T-cell (primary cell): Measurements from ENCODE around the gene KRTAP10-7. TPM values are rescaled to one million over a fixed set of nuclear protein-coding genes. Genes with fewer than 3 reads are reported as not detected.
"Not testable (repeated sequence)": the region's sequence is repeated elsewhere in the genome, so short reads cannot be mapped to it uniquely, and the experiment has no call there.

ENCODE experiments used
- ATAC-seq, 4 experiments: fragments of 200-7000 bp in 3 of 4; fragments of 150-1000 bp in 1 of 4; cut with Tn5 transposase; replicated peaks in 1 of 4; 1 replicate in 3 of 4; 2 replicates in 1 of 4; pipeline ENCODE4 v1.10.0; 2021; ENCODE audit warnings: moderate library complexity in 3 of 4, mild to moderate bottlenecking in 2 of 4, moderate number of reproducible peaks in 1 of 4
- CTCF ChIA-PET, 2 donors: fragments of 300-600 bp; sonication (Branson Sonifier 250); formaldehyde crosslinking; loops; one replicate each; lab custom pipeline; 2022; ENCODE audit warnings: antibody characterized with exemption in 2 of 2; lab: Charles Lee
- POLR2A ChIA-PET, 2 donors: fragments of 300-600 bp; sonication (Branson Sonifier 250); formaldehyde crosslinking; loops; one replicate each; lab custom pipeline; 2022; ENCODE audit warnings: antibody characterized with exemption in 2 of 2; lab: Charles Lee
- DNase-seq, 35 experiments: peaks; one replicate each; pipeline versions ENCODE4 v3.0.0 to v3.0.0-alpha.2; 2013 to 2023
- H3K27ac ChIP-seq: one replicate; pipeline ENCODE4 v1.5.1; 2013; ENCODE audit warnings: low read length
- H3K27me3 ChIP-seq, 2 experiments: replicated peaks in 1 of 2; 1 replicate in 1 of 2; 2 replicates in 1 of 2; pipeline versions ENCODE4 v1.6.1 to v1.7.0; 2013; ENCODE audit warnings: low read length in 1 of 2, mixed read lengths in 1 of 2; ENCODE audit not compliant: control insufficient read depth in 2 of 2, insufficient read depth in 2 of 2; ENCODE audit errors: extremely low read depth in 1 of 2
- H3K36me3 ChIP-seq, 2 donors: 1 replicate in 1 of 2; 2 replicates in 1 of 2; pipeline versions ENCODE4 v1.6.1 to v1.7.0; 2013; ENCODE audit warnings: low read length in 1 of 2; ENCODE audit not compliant: control insufficient read depth in 2 of 2, insufficient read depth in 1 of 2; ENCODE audit errors: extremely low read depth in 1 of 2
- H3K4me1 ChIP-seq, 2 experiments: 1 replicate in 1 of 2; 2 replicates in 1 of 2; pipeline versions ENCODE4 v1.6.1 to v1.7.0; 2013; ENCODE audit warnings: low read length in 2 of 2, mixed read lengths in 1 of 2; ENCODE audit not compliant: insufficient read depth in 2 of 2, control insufficient read depth in 1 of 2; ENCODE audit errors: extremely low read depth in 1 of 2
- H3K4me3 ChIP-seq, 2 donors: 1 replicate in 1 of 2; 2 replicates in 1 of 2; pipeline versions ENCODE4 v1.5.1 to v1.7.0; 2013; ENCODE audit warnings: mild to moderate bottlenecking in 2 of 2, low read length in 1 of 2, moderate library complexity in 1 of 2; ENCODE audit not compliant: control insufficient read depth in 1 of 2; ENCODE audit errors: extremely low read depth in 1 of 2
- H3K9me3 ChIP-seq: 2 replicates; pipeline ENCODE4 v1.7.0; 2013
- H3K27ac Mint-ChIP-seq, 2 donors: one replicate each; pipeline ENCODE4 v1.8.0; 2020 to 2021; ENCODE audit warnings: mild to moderate bottlenecking in 2 of 2, mixed read lengths in 2 of 2
- H3K27me3 Mint-ChIP-seq, 2 donors: one replicate each; pipeline ENCODE4 v1.8.0; 2021 to 2022; ENCODE audit warnings: mixed read lengths in 2 of 2
- H3K36me3 Mint-ChIP-seq: one replicate; pipeline ENCODE4 v1.8.0; 2021; ENCODE audit warnings: mixed read lengths
- H3K4me1 Mint-ChIP-seq, 3 donors: one replicate each; pipeline ENCODE4 v1.8.0; 2020 to 2022; ENCODE audit warnings: mixed read lengths in 3 of 3, mild to moderate bottlenecking in 1 of 3
- H3K4me3 Mint-ChIP-seq, 3 donors: one replicate each; pipeline ENCODE4 v1.8.0; 2020 to 2022; ENCODE audit warnings: mild to moderate bottlenecking in 3 of 3, mixed read lengths in 3 of 3, moderate library complexity in 3 of 3
- H3K9me3 Mint-ChIP-seq, 3 donors: one replicate each; pipeline ENCODE4 v1.8.0; 2020 to 2022; ENCODE audit warnings: mixed read lengths in 3 of 3
- WGBS: methylation state at CpG from one replicate; pipeline ENCODE4 v1.1.5; 2013; ENCODE audit warnings: missing lambda C conversion rate; ENCODE audit not compliant: insufficient coverage; 5-methylcytosine and 5-hydroxymethylcytosine counted together
- total RNA-seq, 35 experiments: library from RNA in 6 of 35; stranded (reverse) in 6 of 35; fragments of 120-200 nt in 1 of 35; gene quantifications; one replicate each; pipeline versions ENCODE4 v1.2.1 to v1.2.4 and lab custom pipeline; 2013 to 2026

KRTAP10-7 gene
- total RNA-seq, 5 donors from 2014 or later (not counting 1 experiment from before 2014, with no cell fraction given), result not detected

- ChIA-PET POLR2A (no interaction called here), CTCF (interaction anchor here in 1 of 2 donors (0.6 kb wide), 1 partner anchor 1108 kb away, joined by 3 read pairs; no protein-coding TSS in a partner anchor)
- no peak overlapping the region for H3K27ac Mint-ChIP-seq
- no peak for ATAC-seq
- peaks cover 3% of the 10 kb centered on the region for H3K9me3 ChIP-seq
- no peaks in the 10 kb centered on the region for H3K27me3 Mint-ChIP-seq
- H3K27ac ChIP-seq, result no peak overlapping the region
- no peak for DNase-seq
- no peaks in the 10 kb centered on the region for H3K36me3 ChIP-seq
- no peak overlapping the region for H3K4me3 ChIP-seq
- peak overlapping the region in 1 of 3 donors; percentile 17 for H3K4me3 Mint-ChIP-seq
- H3K4me1 Mint-ChIP-seq, result peaks cover 16 to 32% (median 29%) of the 10 kb centered on the region in 3 donors
- no peaks in the 10 kb centered on the region for H3K27me3 ChIP-seq
- peaks cover 9 to 58% of the 10 kb centered on the region in 2 experiments for H3K4me1 ChIP-seq
- peaks cover 28 to 42% (median 34%) of the 10 kb centered on the region in 3 donors for H3K9me3 Mint-ChIP-seq
- 100% methylated on average over 1 of the region's 7 CpGs for WGBS
- H3K36me3 Mint-ChIP-seq, result peaks cover 23% of the 10 kb centered on the region
Observed at GRCh38 chr21:44625756-44626155, 25.4 kb downstream of the KRTAP10-7 start.

- WGBS, result 26% methylated on average over 9 of the region's 10 CpGs
Observed at GRCh38 chr21:44626262-44626661, 25.9 kb downstream of the KRTAP10-7 start.

GRCh38 chr21:44626673-44627143, 26.3 kb downstream of the KRTAP10-7 start, which contains the start of gene KRTAP10-9:
TSS of gene KRTAP10-9 (plus strand) at chr21:44627093. CDS start at chr21:44627172, 79 bp downstream.
- no peak for ATAC-seq
- H3K27ac Mint-ChIP-seq, result peak within 1 kb of the TSS in 1 of 2 donors; percentile 28
- no peak within 1 kb of the TSS for H3K4me3 ChIP-seq
- peak within 1 kb of the TSS in 1 of 3 donors; percentile 17 for H3K4me3 Mint-ChIP-seq
- H3K9me3 Mint-ChIP-seq, result peaks cover 35 to 49% (median 40%) of the 10 kb centered on the region in 3 donors
- DNase-seq, result no peak
- no peaks in the 10 kb centered on the region for H3K27me3 Mint-ChIP-seq
- CTCF ChIA-PET, result no interaction called here
- H3K9me3 ChIP-seq, result peaks cover 4% of the 10 kb centered on the region
- H3K4me1 ChIP-seq, result peaks cover 9 to 58% of the 10 kb centered on the region in 2 experiments
- H3K36me3 Mint-ChIP-seq, result peaks cover 28% of the 10 kb centered on the region
- POLR2A ChIA-PET, result no interaction called here
- H3K27me3 ChIP-seq, result no peaks in the 10 kb centered on the region
- peaks cover 15 to 32% (median 31%) of the 10 kb centered on the region in 3 donors for H3K4me1 Mint-ChIP-seq
- 53% methylated on average over 5 of the region's 7 CpGs for WGBS
- no peak within 1 kb of the TSS for H3K27ac ChIP-seq
- no peaks in the 10 kb centered on the region for H3K36me3 ChIP-seq

More at GRCh38 chr21:44626262-44626661, 25.9 kb downstream of the KRTAP10-7 start:
- H3K4me3 ChIP-seq, result no peak overlapping the region
- no peak overlapping the region for H3K27ac ChIP-seq
- POLR2A ChIA-PET, result no interaction called here
- DNase-seq (peak in 18 of 35 experiments; percentile 10 to 57 (median 22)), ATAC-seq (peak in 1 of 4 experiments; percentile 54)
- peaks cover 4% of the 10 kb centered on the region for H3K9me3 ChIP-seq
- H3K27ac Mint-ChIP-seq, result no peak overlapping the region
- peaks cover 26% of the 10 kb centered on the region for H3K36me3 Mint-ChIP-seq
- no peaks in the 10 kb centered on the region for H3K36me3 ChIP-seq
- peaks cover 9 to 58% of the 10 kb centered on the region in 2 experiments for H3K4me1 ChIP-seq
- H3K27me3 Mint-ChIP-seq, result no peaks in the 10 kb centered on the region
- peaks cover 33 to 45% (median 37%) of the 10 kb centered on the region in 3 donors for H3K9me3 Mint-ChIP-seq
- no peaks in the 10 kb centered on the region for H3K27me3 ChIP-seq
- H3K4me1 Mint-ChIP-seq, result peaks cover 15 to 32% (median 31%) of the 10 kb centered on the region in 3 donors
- CTCF ChIA-PET, result interaction anchor here in 1 of 2 donors (0.6 kb wide), 1 partner anchor 1107 kb away, joined by 3 read pairs; no protein-coding TSS in a partner anchor
- peak overlapping the region in 1 of 3 donors; percentile 17 for H3K4me3 Mint-ChIP-seq

- Mint-ChIP-seq H3K9me3 (peaks cover 38 to 53% (median 43%) of the 10 kb centered on the region in 3 donors), H3K36me3 (peaks cover 32% of the 10 kb centered on the region), H3K27ac (peak overlapping the region in 1 of 2 donors; percentile 28), H3K4me1 (peaks cover 15 to 32% (median 31%) of the 10 kb centered on the region in 3 donors)
- H3K9me3 ChIP-seq, H3K27me3 Mint-ChIP-seq, H3K27ac ChIP-seq, POLR2A ChIA-PET, H3K4me3 Mint-ChIP-seq, H3K4me3 ChIP-seq, DNase-seq, ATAC-seq, H3K27me3 ChIP-seq, H3K36me3 ChIP-seq, CTCF ChIA-PET: not testable (repeated sequence)
- WGBS, result 88% methylated on average over 14 of the region's 20 CpGs
- peaks cover 9 to 58% of the 10 kb centered on the region in 2 experiments for H3K4me1 ChIP-seq
Observed at GRCh38 chr21:44627181-44627822, 26.9 kb downstream of the KRTAP10-7 start.

GRCh38 chr21:44627831-44628233, 27.4 kb downstream of the KRTAP10-7 start:
- CTCF ChIA-PET, result not testable (repeated sequence)

GRCh38 chr21:44628707-44629391, 28.5 kb downstream of the KRTAP10-7 start:
- 89% methylated on average over 13 of the region's 18 CpGs for WGBS
- DNase-seq, result no peak
- Histone ChIP-seq H3K27me3 (no peaks in the 10 kb centered on the region), H3K36me3 (no peaks in the 10 kb centered on the region), H3K27ac (no peak overlapping the region), H3K4me3 (no peak overlapping the region), H3K4me1 (peaks cover 9 to 58% of the 10 kb centered on the region in 2 experiments), H3K9me3 (peaks cover 3% of the 10 kb centered on the region)
- no peak overlapping the region for H3K27ac Mint-ChIP-seq
- ChIA-PET CTCF (interaction anchor here in 1 of 2 donors (0.6 kb wide), 2 partner anchors 10 to 113 kb away, joined by 3 read pairs; no protein-coding TSS in a partner anchor), POLR2A (interaction anchor here in 1 of 2 donors (0.6 kb wide), 1 partner anchor 18 kb away, joined by 5 read pairs; no protein-coding TSS in a partner anchor)
- no peaks in the 10 kb centered on the region for H3K27me3 Mint-ChIP-seq
- no peak for ATAC-seq
- peaks cover 27% of the 10 kb centered on the region for H3K36me3 Mint-ChIP-seq
- H3K9me3 Mint-ChIP-seq, result peaks cover 25 to 50% (median 33%) of the 10 kb centered on the region in 3 donors
- H3K4me3 Mint-ChIP-seq, result no peak overlapping the region
- peaks cover 15 to 32% (median 31%) of the 10 kb centered on the region in 3 donors for H3K4me1 Mint-ChIP-seq

More at GRCh38 chr21:44627831-44628233, 27.4 kb downstream of the KRTAP10-7 start:
- H3K4me3 ChIP-seq, H3K27me3 ChIP-seq, H3K36me3 ChIP-seq, ATAC-seq, H3K27ac Mint-ChIP-seq, H3K9me3 ChIP-seq, H3K27me3 Mint-ChIP-seq, H3K27ac ChIP-seq, POLR2A ChIA-PET, DNase-seq, H3K4me3 Mint-ChIP-seq: not testable (repeated sequence)
- Mint-ChIP-seq H3K36me3 (peaks cover 27% of the 10 kb centered on the region), H3K4me1 (peaks cover 15 to 32% (median 31%) of the 10 kb centered on the region in 3 donors), H3K9me3 (peaks cover 33 to 49% (median 38%) of the 10 kb centered on the region in 3 donors)
- peaks cover 9 to 58% of the 10 kb centered on the region in 2 experiments for H3K4me1 ChIP-seq
- 100% methylated on average over 1 of the region's 15 CpGs for WGBS
